ENCODE results near the gene KIF26B.

The KIF26B gene

GRCh38 chr1:245682638-245683628 is 528.1 kb downstream of the KIF26B start:
- Histone ChIP-seq H3K4me3 (ENCODE audit: low read depth in 1 of 2, low read length in 2 of 2) (no peak overlapping the region), H3K27ac (ENCODE audit: low read depth, low read length) (no peak overlapping the region), H3K27me3 (ENCODE audit: control insufficient read depth in 1 of 2, insufficient read depth in 2 of 2, low read length in 2 of 2) (no peaks in the 10 kb centered on the region), H3K9ac (ENCODE audit: low read length) (no peak overlapping the region), H3K36me3 (ENCODE audit: insufficient read depth, low read length) (no peaks in the 10 kb centered on the region), H3K4me1 (ENCODE audit: insufficient read depth, low read length) (peaks cover 14% of the 10 kb centered on the region), H3K9me3 (ENCODE audit: low read length) (no peaks in the 10 kb centered on the region)

- Histone ChIP-seq H3K4me3 (ENCODE audit: low read depth in 1 of 2, low read length in 2 of 2) (no peak overlapping the region), H3K36me3 (ENCODE audit: insufficient read depth, low read length) (no peaks in the 10 kb centered on the region), H3K27ac (ENCODE audit: low read depth, low read length) (no peak overlapping the region), H3K9ac (ENCODE audit: low read length) (no peak overlapping the region), H3K27me3 (ENCODE audit: control insufficient read depth in 1 of 2, insufficient read depth in 2 of 2, low read length in 2 of 2) (no peaks in the 10 kb centered on the region), H3K9me3 (ENCODE audit: low read length) (no peaks in the 10 kb centered on the region), H3K4me1 (ENCODE audit: insufficient read depth, low read length) (peaks cover 14% of the 10 kb centered on the region)
These were observed 528.9 kb downstream of the KIF26B start for GRCh38 chr1:245683676-245684075.

GRCh38 chr1:245684166-245684565 is 529.4 kb downstream of the KIF26B start:
- Histone ChIP-seq H3K27ac (ENCODE audit: low read depth, low read length) (no peak overlapping the region), H3K27me3 (ENCODE audit: control insufficient read depth in 1 of 2, insufficient read depth in 2 of 2, low read length in 2 of 2) (no peaks in the 10 kb centered on the region), H3K9me3 (ENCODE audit: low read length) (no peaks in the 10 kb centered on the region), H3K4me3 (ENCODE audit: low read depth in 1 of 2, low read length in 2 of 2) (no peak overlapping the region), H3K4me1 (ENCODE audit: insufficient read depth, low read length) (peaks cover 14% of the 10 kb centered on the region), H3K9ac (ENCODE audit: low read length) (no peak overlapping the region), H3K36me3 (ENCODE audit: insufficient read depth, low read length) (no peaks in the 10 kb centered on the region)

- Histone ChIP-seq H3K27me3 (ENCODE audit: control insufficient read depth in 1 of 2, insufficient read depth in 2 of 2, low read length in 2 of 2) (no peaks in the 10 kb centered on the region), H3K9ac (ENCODE audit: low read length) (no peak overlapping the region), H3K4me3 (ENCODE audit: low read depth in 1 of 2, low read length in 2 of 2) (no peak overlapping the region), H3K4me1 (ENCODE audit: insufficient read depth, low read length) (peaks cover 14% of the 10 kb centered on the region), H3K9me3 (ENCODE audit: low read length) (no peaks in the 10 kb centered on the region), H3K27ac (ENCODE audit: low read depth, low read length) (no peak overlapping the region), H3K36me3 (ENCODE audit: insufficient read depth, low read length) (no peaks in the 10 kb centered on the region)
These were observed 529.8 kb downstream of the KIF26B start for GRCh38 chr1:245684571-245684970.

GRCh38 chr1:245685111-245685810 is 530.5 kb downstream of the KIF26B start:
- Histone ChIP-seq H3K9ac (ENCODE audit: low read length) (no peak overlapping the region), H3K9me3 (ENCODE audit: low read length) (no peaks in the 10 kb centered on the region), H3K4me1 (ENCODE audit: insufficient read depth, low read length) (peaks cover 14% of the 10 kb centered on the region), H3K27ac (ENCODE audit: low read depth, low read length) (no peak overlapping the region), H3K36me3 (ENCODE audit: insufficient read depth, low read length) (no peaks in the 10 kb centered on the region), H3K4me3 (ENCODE audit: low read depth in 1 of 2, low read length in 2 of 2) (no peak overlapping the region), H3K27me3 (ENCODE audit: control insufficient read depth in 1 of 2, insufficient read depth in 2 of 2, low read length in 2 of 2) (peaks cover 0 to 3% of the 10 kb centered on the region in 2 donors)

GRCh38 chr1:245686006-245686405 is 531.2 kb downstream of the KIF26B start:
- Histone ChIP-seq H3K27me3 (ENCODE audit: control insufficient read depth in 1 of 2, insufficient read depth in 2 of 2, low read length in 2 of 2) (peaks cover 0 to 3% of the 10 kb centered on the region in 2 donors), H3K27ac (ENCODE audit: low read depth, low read length) (no peak overlapping the region), H3K4me3 (ENCODE audit: low read depth in 1 of 2, low read length in 2 of 2) (no peak overlapping the region), H3K4me1 (ENCODE audit: insufficient read depth, low read length) (peaks cover 14% of the 10 kb centered on the region), H3K36me3 (ENCODE audit: insufficient read depth, low read length) (no peaks in the 10 kb centered on the region), H3K9ac (ENCODE audit: low read length) (no peak overlapping the region), H3K9me3 (ENCODE audit: low read length) (no peaks in the 10 kb centered on the region)

GRCh38 chr1:245686446-245687030 is 531.8 kb downstream of the KIF26B start:
- Histone ChIP-seq H3K36me3 (ENCODE audit: insufficient read depth, low read length) (no peaks in the 10 kb centered on the region), H3K27me3 (ENCODE audit: control insufficient read depth in 1 of 2, insufficient read depth in 2 of 2, low read length in 2 of 2) (peaks cover 0 to 3% of the 10 kb centered on the region in 2 donors), H3K9ac (ENCODE audit: low read length) (no peak overlapping the region), H3K27ac (ENCODE audit: low read depth, low read length) (no peak overlapping the region), H3K9me3 (ENCODE audit: low read length) (no peaks in the 10 kb centered on the region), H3K4me1 (ENCODE audit: insufficient read depth, low read length) (peaks cover 14% of the 10 kb centered on the region), H3K4me3 (ENCODE audit: low read depth in 1 of 2, low read length in 2 of 2) (no peak overlapping the region)

GRCh38 chr1:245687152-245687635 is 532.4 kb downstream of the KIF26B start:
- Histone ChIP-seq H3K27me3 (ENCODE audit: control insufficient read depth in 1 of 2, insufficient read depth in 2 of 2, low read length in 2 of 2) (peaks cover 0 to 3% of the 10 kb centered on the region in 2 donors), H3K4me3 (ENCODE audit: low read depth in 1 of 2, low read length in 2 of 2) (no peak overlapping the region), H3K9me3 (ENCODE audit: low read length) (no peaks in the 10 kb centered on the region), H3K9ac (ENCODE audit: low read length) (no peak overlapping the region), H3K4me1 (ENCODE audit: insufficient read depth, low read length) (peaks cover 14% of the 10 kb centered on the region), H3K27ac (ENCODE audit: low read depth, low read length) (no peak overlapping the region), H3K36me3 (ENCODE audit: insufficient read depth, low read length) (no peaks in the 10 kb centered on the region)

- H3K36me3 ChIP-seq (ENCODE audit: insufficient read depth, low read length): no peaks in the 10 kb centered on the region
- H3K4me3 ChIP-seq (ENCODE audit: low read depth in 1 of 2, low read length in 2 of 2): no peak overlapping the region
- no peak overlapping the region for H3K9ac ChIP-seq (ENCODE audit: low read length)
- H3K4me1 ChIP-seq (ENCODE audit: insufficient read depth, low read length): peaks cover 13% of the 10 kb centered on the region
- no peaks in the 10 kb centered on the region for H3K9me3 ChIP-seq (ENCODE audit: low read length)
- no peak overlapping the region for H3K27ac ChIP-seq (ENCODE audit: low read depth, low read length)
- H3K27me3 ChIP-seq (ENCODE audit: control insufficient read depth in 1 of 2, insufficient read depth in 2 of 2, low read length in 2 of 2): peaks cover 0 to 3% of the 10 kb centered on the region in 2 donors
These were observed 533.1 kb downstream of the KIF26B start for GRCh38 chr1:245687636-245688535.

GRCh38 chr1:245688536-245689453 is 534.0 kb downstream of the KIF26B start:
- no peaks in the 10 kb centered on the region for H3K36me3 ChIP-seq (ENCODE audit: insufficient read depth, low read length)
- no peak overlapping the region for H3K27ac ChIP-seq (ENCODE audit: low read depth, low read length)
- no peak overlapping the region for H3K4me3 ChIP-seq (ENCODE audit: low read depth in 1 of 2, low read length in 2 of 2)
- H3K9ac ChIP-seq (ENCODE audit: low read length): no peak overlapping the region
- no peaks in the 10 kb centered on the region for H3K9me3 ChIP-seq (ENCODE audit: low read length)
- H3K4me1 ChIP-seq (ENCODE audit: insufficient read depth, low read length): peaks cover 4% of the 10 kb centered on the region
- H3K27me3 ChIP-seq (ENCODE audit: control insufficient read depth in 1 of 2, insufficient read depth in 2 of 2, low read length in 2 of 2): peaks cover 0 to 3% of the 10 kb centered on the region in 2 donors

Data from muscle layer of colon (tissue), 2 donors.